Left ventricle myocardium inferior (tissue), 1 donor: Measurements from ENCODE around the gene MCAT. TPM values are rescaled to one million over a fixed set of nuclear protein-coding genes. Genes with fewer than 3 reads are reported as not detected.
A peak's percentile ranks its signal among the peaks of the same experiment; 100 is the strongest.

ENCODE experiments used
- DNase-seq: peaks from one replicate; pipeline ENCODE4 v3.0.0-alpha.2; 2020
- H3K27ac ChIP-seq: fragments of 200-600 bp; replicated peaks from 2 replicates; pipeline ENCODE4 v1.8.0; 2021
- H3K27me3 ChIP-seq: fragments of 200-600 bp; 2 replicates; pipeline ENCODE4 v1.8.0; 2021; ENCODE audit warnings: low read depth
- H3K36me3 ChIP-seq: fragments of 200-600 bp; 2 replicates; pipeline ENCODE4 v1.8.0; 2021
- H3K4me1 ChIP-seq: fragments of 200-600 bp; 2 replicates; pipeline ENCODE4 v1.8.0; 2021
- H3K4me3 ChIP-seq: fragments of 200-600 bp; 2 replicates; pipeline ENCODE4 v1.8.0; 2021; ENCODE audit warnings: mild to moderate bottlenecking, moderate library complexity
- H3K9me3 ChIP-seq: fragments of 200-600 bp; replicated peaks from 2 replicates; pipeline ENCODE4 v1.8.0; 2021
- intact Hi-C: fragments of 100-400 bp; cut with micrococcal nuclease; formaldehyde crosslinking; loops from one replicate; pipeline ENCODE4 v1.11.0; 2022
- total RNA-seq: library from RNA; stranded (reverse); fragmentation: NEBNext Ultra II Directional; extraction: Animal tissue kit (Norgen Biotek cat#: 25700); gene quantifications from one replicate; pipeline ENCODE4 v1.2.1, GENCODE V29; 2021
- TF ChIP-seq, protein P1 (sequence below): fragments of 200-600 bp; IDR thresholded peaks from 2 replicates; pipeline ENCODE4 v1.8.0; 2021; ENCODE audit warnings: antibody characterized with exemption, mild to moderate bottlenecking, borderline replicate concordance
- donor health status: DM: no; HTN: yes; CAD: no; lungs with severe emphysema.

The MCAT gene
- total RNA-seq, 1 donor from 2014 or later = 16.4 TPM

DNA sequence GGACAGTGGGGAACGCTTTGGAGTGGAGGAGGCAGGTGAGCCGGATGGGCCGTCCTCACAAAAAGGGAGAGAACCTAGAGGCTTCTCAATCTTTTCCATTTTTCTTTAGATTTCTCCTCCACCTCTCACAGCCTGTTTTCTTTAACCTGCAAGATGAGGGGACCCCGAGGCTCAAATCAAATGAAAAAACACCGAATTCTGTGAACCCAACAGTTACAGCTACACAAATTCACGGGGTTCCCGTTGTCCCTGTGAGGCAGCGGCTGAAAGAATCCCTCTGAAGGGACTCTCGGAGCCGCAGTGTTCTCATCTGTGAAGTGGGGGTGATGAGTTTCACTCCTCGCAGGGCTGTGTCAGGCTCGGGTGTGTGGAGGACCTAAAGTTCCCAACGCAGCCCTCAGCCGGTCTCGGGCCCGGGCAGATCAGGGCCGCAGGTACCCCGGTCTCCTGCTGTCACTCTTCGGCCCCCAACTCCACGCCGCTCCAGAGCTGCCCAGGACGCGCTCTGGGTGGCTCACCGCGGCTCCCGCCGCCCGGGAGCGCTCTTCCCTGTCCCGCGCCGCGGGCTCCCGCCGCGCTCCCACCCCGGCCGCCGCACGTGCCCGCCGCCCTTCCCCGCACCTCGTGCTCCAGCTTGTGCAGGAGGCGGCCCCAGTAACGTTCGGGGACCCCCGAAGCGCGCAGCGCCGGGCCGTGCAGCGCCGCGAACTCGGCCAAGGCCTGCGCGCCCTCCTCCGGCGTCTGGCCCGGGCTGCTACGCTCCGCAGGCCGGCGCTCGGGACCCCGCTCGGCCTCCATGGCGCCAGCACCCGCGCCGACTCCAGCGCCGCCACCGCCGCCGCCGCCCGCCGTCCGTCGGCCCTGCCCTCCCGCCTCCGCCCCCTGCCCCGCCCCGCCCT, 43.3 kb upstream of the MCAT start, which contains the start of gene TTLL12:
TSS of gene TTLL12 (minus strand) at position 863 of the 899 bp plus-strand sequence. CDS start at position 798, 65 bp downstream.
- TF ChIP-seq, protein P1, sequence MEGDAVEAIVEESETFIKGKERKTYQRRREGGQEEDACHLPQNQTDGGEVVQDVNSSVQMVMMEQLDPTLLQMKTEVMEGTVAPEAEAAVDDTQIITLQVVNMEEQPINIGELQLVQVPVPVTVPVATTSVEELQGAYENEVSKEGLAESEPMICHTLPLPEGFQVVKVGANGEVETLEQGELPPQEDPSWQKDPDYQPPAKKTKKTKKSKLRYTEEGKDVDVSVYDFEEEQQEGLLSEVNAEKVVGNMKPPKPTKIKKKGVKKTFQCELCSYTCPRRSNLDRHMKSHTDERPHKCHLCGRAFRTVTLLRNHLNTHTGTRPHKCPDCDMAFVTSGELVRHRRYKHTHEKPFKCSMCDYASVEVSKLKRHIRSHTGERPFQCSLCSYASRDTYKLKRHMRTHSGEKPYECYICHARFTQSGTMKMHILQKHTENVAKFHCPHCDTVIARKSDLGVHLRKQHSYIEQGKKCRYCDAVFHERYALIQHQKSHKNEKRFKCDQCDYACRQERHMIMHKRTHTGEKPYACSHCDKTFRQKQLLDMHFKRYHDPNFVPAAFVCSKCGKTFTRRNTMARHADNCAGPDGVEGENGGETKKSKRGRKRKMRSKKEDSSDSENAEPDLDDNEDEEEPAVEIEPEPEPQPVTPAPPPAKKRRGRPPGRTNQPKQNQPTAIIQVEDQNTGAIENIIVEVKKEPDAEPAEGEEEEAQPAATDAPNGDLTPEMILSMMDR = no peak
- H3K27ac ChIP-seq = peak within 1 kb of the TSS; percentile 96
- no peaks in the 10 kb centered on the region for H3K27me3 ChIP-seq
- peaks cover 27% of the 10 kb centered on the region for H3K4me1 ChIP-seq
- H3K4me3 ChIP-seq = peak within 1 kb of the TSS; percentile 81
- intact Hi-C loops = no loop called here
- H3K36me3 ChIP-seq = peaks cover 3% of the 10 kb centered on the region
- no peaks in the 10 kb centered on the region for H3K9me3 ChIP-seq
- DNase-seq = peak; percentile 70

GRCh38 chr22:43185860-43186261, 42.7 kb upstream of the MCAT start:
- intact Hi-C loops = no loop called here
- peak; percentile 67 for DNase-seq
- TF ChIP-seq, protein P1 = no peak
- H3K9me3 ChIP-seq = no peaks in the 10 kb centered on the region
- peak overlapping the region; percentile 95 for H3K27ac ChIP-seq
- H3K4me3 ChIP-seq = peak overlapping the region; percentile 81
- peaks cover 27% of the 10 kb centered on the region for H3K4me1 ChIP-seq
- H3K36me3 ChIP-seq = peaks cover 3% of the 10 kb centered on the region
- H3K27me3 ChIP-seq = no peaks in the 10 kb centered on the region

- DNase-seq = no peak
- intact Hi-C loops = no loop called here
- H3K36me3 ChIP-seq = peaks cover 12% of the 10 kb centered on the region
- TF ChIP-seq, protein P1 = no peak
- no peaks in the 10 kb centered on the region for H3K27me3 ChIP-seq
- H3K27ac ChIP-seq = no peak overlapping the region
- no peaks in the 10 kb centered on the region for H3K9me3 ChIP-seq
- H3K4me3 ChIP-seq = no peak overlapping the region
- peaks cover 27% of the 10 kb centered on the region for H3K4me1 ChIP-seq
Measured at GRCh38 chr22:43183496-43184277, 40.5 kb upstream of the MCAT start.

DNA sequence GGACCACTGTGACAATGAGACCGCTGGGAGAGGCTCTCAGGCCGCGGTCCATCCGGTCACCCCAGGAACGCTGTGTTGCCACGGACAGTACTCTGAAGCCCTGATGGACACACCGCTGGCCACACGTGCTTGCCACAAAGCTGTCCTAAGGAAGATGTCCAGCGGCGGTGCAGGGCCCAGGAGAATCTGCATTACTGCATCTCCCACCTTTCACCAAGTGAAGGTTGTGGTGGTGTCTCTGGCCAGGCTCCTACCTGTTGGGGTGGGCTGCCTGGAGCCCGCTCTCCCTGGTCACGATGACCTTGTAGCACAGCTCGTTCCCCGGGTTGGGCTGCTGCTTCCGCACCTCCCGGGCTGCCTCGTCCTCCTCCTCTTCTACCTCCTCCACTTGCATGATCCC, 39.5 kb upstream of the MCAT start:
- Histone ChIP-seq H3K4me1 (peaks cover 22% of the 10 kb centered on the region), H3K36me3 (peaks cover 12% of the 10 kb centered on the region), H3K4me3 (no peak overlapping the region), H3K27ac (no peak overlapping the region), H3K27me3 (no peaks in the 10 kb centered on the region), H3K9me3 (no peaks in the 10 kb centered on the region)
- TF ChIP-seq, protein P1 = no peak
- intact Hi-C loops = no loop called here
- DNase-seq = no peak

- intact Hi-C loops = no loop called here
Measured at GRCh38 chr22:43182118-43182517, 38.9 kb upstream of the MCAT start.

More at GRCh38 chr22:43182118-43182517, 38.9 kb upstream of the MCAT start:
- H3K4me1 ChIP-seq = peaks cover 21% of the 10 kb centered on the region
- no peak overlapping the region for H3K27ac ChIP-seq
- no peaks in the 10 kb centered on the region for H3K9me3 ChIP-seq
- no peaks in the 10 kb centered on the region for H3K27me3 ChIP-seq
- TF ChIP-seq, protein P1 = no peak
- DNase-seq = no peak
- H3K4me3 ChIP-seq = no peak overlapping the region
- peaks cover 12% of the 10 kb centered on the region for H3K36me3 ChIP-seq
